Liver (tissue), 3 donors: ENCODE measurements around the gene GRM6.

Source experiments
- CTCF ChIP-seq: fragments of 150-350 bp; IDR thresholded peaks from 2 replicates; pipeline ENCODE4 v1.5.1; 2017; ENCODE audit warnings: improper control_type of control experiment, low read depth, low read length; ENCODE audit not compliant: missing input control
- EGR1 ChIP-seq, 2 donors: IDR thresholded peaks; 2 replicates each; pipeline ENCODE4 v1.6.1; 2016 to 2018; ENCODE audit warnings: antibody characterized with exemption in 2 of 2, low read depth in 2 of 2
- FOXA1 ChIP-seq: IDR thresholded peaks from 2 replicates; pipeline ENCODE4 v1.6.1; 2016; ENCODE audit warnings: antibody characterized with exemption
- GABPA ChIP-seq, 2 donors: IDR thresholded peaks in 1 of 2; conservative IDR thresholded peaks in 1 of 2; 2 replicates each; pipeline ENCODE4 v1.6.1; 2016; ENCODE audit warnings: antibody characterized with exemption in 2 of 2, mild to moderate bottlenecking in 1 of 2, moderate library complexity in 1 of 2
- HNF4G ChIP-seq: IDR thresholded peaks from 2 replicates; pipeline ENCODE4 v1.6.1; 2016; ENCODE audit warnings: antibody characterized with exemption
- donor health status: healthy.
- donor health status: healthy.

GRCh38 chr5:179008667-179009066, 13.5 kb upstream of the GRM6 start:
- TF ChIP-seq CTCF (no peak), EGR1 (IDR thresholded peaks at IDR 0.05; ENCODE audit: low read depth in 2 of 2) (no peak), GABPA (IDR thresholded peaks at IDR 0.05 in 1 of 2, conservative IDR thresholded peaks at IDR 0.05 in 1 of 2) (no peak), HNF4G (no peak), FOXA1 (no peak)
